OCI-LY1 (cell line): ENCODE results near the gene ERAL1.

ENCODE experiments used
- H2AFZ ChIP-seq: fragments of 200-600 bp; sonication (generic), shearing (Covaris generic); 2 replicates; pipeline ENCODE4 v1.6.0; 2014; ENCODE audit warnings: antibody characterized with exemption, mild to moderate bottlenecking, low read length
- H3F3A ChIP-seq: fragments of 200-600 bp; sonication (generic), shearing (Covaris generic); 2 replicates; pipeline ENCODE4 v1.6.0; 2014; ENCODE audit warnings: mild to moderate bottlenecking, antibody characterized with exemption, low read length, moderate library complexity; ENCODE audit not compliant: insufficient read depth
- H3K27ac ChIP-seq: fragments of 200-600 bp; sonication (generic); 2 replicates; pipeline ENCODE4 v1.5.1; 2014; ENCODE audit warnings: low read length, mixed run types, mild to moderate bottlenecking, low read depth; ENCODE audit not compliant: poor library complexity, severe bottlenecking
- H3K27me3 ChIP-seq: fragments of 200-600 bp; sonication (generic); 2 replicates; pipeline ENCODE4 v1.6.0; 2014; ENCODE audit warnings: antibody characterized with exemption, mild to moderate bottlenecking, low read length, moderate library complexity; ENCODE audit not compliant: insufficient read depth
- H3K36me3 ChIP-seq: fragments of 200-600 bp; sonication (generic); 2 replicates; pipeline ENCODE4 v1.6.1; 2014; ENCODE audit warnings: mild to moderate bottlenecking, antibody characterized with exemption, low read length, moderate library complexity, mixed read lengths; ENCODE audit not compliant: insufficient read depth
- H3K4me1 ChIP-seq: fragments of 200-600 bp; sonication (generic); 2 replicates; pipeline ENCODE4 v1.5.1; 2014; ENCODE audit warnings: mild to moderate bottlenecking, low read length, moderate library complexity; ENCODE audit not compliant: insufficient read depth, severe bottlenecking
- H3K4me2 ChIP-seq: fragments of 200-600 bp; sonication (generic), shearing (Covaris generic); 2 replicates; pipeline ENCODE4 v1.6.1; 2014; ENCODE audit warnings: low read length
- H3K4me3 ChIP-seq: fragments of 200-600 bp; sonication (generic); 2 replicates; pipeline ENCODE4 v1.5.1; 2014; ENCODE audit warnings: low read length, low read depth, mild to moderate bottlenecking, mixed read lengths; ENCODE audit not compliant: poor library complexity, severe bottlenecking
- H3K79me2 ChIP-seq: fragments of 200-600 bp; shearing (Covaris generic); 2 replicates; pipeline ENCODE4 v1.6.1; 2016; ENCODE audit warnings: mixed run types, low read length, mixed read lengths; ENCODE audit not compliant: insufficient read depth
- H3K9ac ChIP-seq: fragments of 200-600 bp; sonication (generic), shearing (Covaris generic); 2 replicates; pipeline ENCODE4 v1.6.1; 2014; ENCODE audit warnings: mild to moderate bottlenecking, low read length, mixed read lengths
- H3K9me2 ChIP-seq: fragments of 200-600 bp; sonication (generic), shearing (Covaris generic); 2 replicates; pipeline ENCODE4 v1.6.1; 2014; ENCODE audit warnings: low read depth, mild to moderate bottlenecking, low read length, mixed read lengths
- H3K9me3 ChIP-seq: fragments of 200-600 bp; shearing (Covaris generic); 2 replicates; pipeline ENCODE4 v1.6.1; 2014; ENCODE audit warnings: low read length, mixed read lengths
- H4K20me1 ChIP-seq: fragments of 200-600 bp; sonication (generic), shearing (Covaris generic); 2 replicates; pipeline ENCODE4 v1.6.0; 2016; ENCODE audit warnings: mild to moderate bottlenecking, low read length; ENCODE audit not compliant: insufficient read depth
- CTCF ChIP-seq: fragments of 200-600 bp; sonication (generic), shearing (Covaris generic); IDR thresholded peaks from 2 replicates; pipeline ENCODE4 v1.5.1; 2017; ENCODE audit warnings: mild to moderate bottlenecking, antibody characterized with exemption, low read length, moderate library complexity, mixed read lengths
- EZH2 ChIP-seq: fragments of 200-600 bp; sonication (generic), shearing (Covaris generic); IDR thresholded peaks from 2 replicates; pipeline ENCODE4 v1.8.0; 2017; ENCODE audit warnings: borderline replicate concordance, mixed run types, mild to moderate bottlenecking, antibody characterized with exemption, low read length, moderate library complexity, mixed read lengths

The ERAL1 gene

GRCh38 chr17:28811651-28812090, 43.1 kb upstream of the ERAL1 start:
- Histone ChIP-seq H2AFZ (no peak overlapping the region), H3K9me2 (no peaks in the 10 kb centered on the region), H3K36me3 (no peaks in the 10 kb centered on the region), H3F3A (no peaks in the 10 kb centered on the region), H3K27me3 (no peaks in the 10 kb centered on the region), H3K9ac (peak overlapping the region; percentile 73), H3K4me2 (peak overlapping the region; percentile 98), H3K9me3 (no peaks in the 10 kb centered on the region), H3K79me2 (peaks cover 66% of the 10 kb centered on the region), H3K4me3 (peak overlapping the region; percentile 83), H3K27ac (peak overlapping the region; percentile 63), H4K20me1 (no peaks in the 10 kb centered on the region), H3K4me1 (peaks cover 44% of the 10 kb centered on the region)
- TF ChIP-seq EZH2 = no peak
- no peak for TF ChIP-seq CTCF

GRCh38 chr17:28812091-28812747, 42.6 kb upstream of the ERAL1 start:
- Histone ChIP-seq H3K9me2 (no peaks in the 10 kb centered on the region), H3K9me3 (no peaks in the 10 kb centered on the region), H3K9ac (peak overlapping the region; percentile 73), H3K4me2 (peak overlapping the region; percentile 98), H3F3A (no peaks in the 10 kb centered on the region), H3K4me3 (peak overlapping the region; percentile 83), H3K36me3 (no peaks in the 10 kb centered on the region), H3K4me1 (peaks cover 44% of the 10 kb centered on the region), H2AFZ (no peak overlapping the region), H3K27ac (peak overlapping the region; percentile 73), H3K79me2 (peaks cover 68% of the 10 kb centered on the region), H4K20me1 (no peaks in the 10 kb centered on the region), H3K27me3 (no peaks in the 10 kb centered on the region)
- no peak for TF ChIP-seq EZH2
- TF ChIP-seq CTCF = no peak

- TF ChIP-seq EZH2 (no peak), CTCF (no peak)
- no peak overlapping the region for H2AFZ ChIP-seq
- no peaks in the 10 kb centered on the region for H3K9me3 ChIP-seq
- H3F3A ChIP-seq = no peaks in the 10 kb centered on the region
- H3K4me2 ChIP-seq = peak overlapping the region; percentile 98
- no peaks in the 10 kb centered on the region for H3K9me2 ChIP-seq
- peaks cover 68% of the 10 kb centered on the region for H3K79me2 ChIP-seq
- H3K9ac ChIP-seq = peak overlapping the region; percentile 67
- H4K20me1 ChIP-seq = no peaks in the 10 kb centered on the region
- no peaks in the 10 kb centered on the region for H3K27me3 ChIP-seq
- peak overlapping the region; percentile 73 for H3K27ac ChIP-seq
- H3K4me3 ChIP-seq = peak overlapping the region; percentile 83
- no peaks in the 10 kb centered on the region for H3K36me3 ChIP-seq
- peaks cover 44% of the 10 kb centered on the region for H3K4me1 ChIP-seq
These were observed 42.0 kb upstream of the ERAL1 start for GRCh38 chr17:28812748-28813377.
